Left ventricle myocardium superior (tissue), 1 donor: ENCODE data around the gene ZC4H2. TPM values are rescaled to one million over a fixed set of nuclear protein-coding genes. Genes with fewer than 3 reads are reported as not detected.

Experiments
- total RNA-seq: library from RNA; stranded (reverse); fragmentation: NEBNext Ultra II Directional; extraction: Animal tissue kit (Norgen Biotek cat#: 25700); gene quantifications from one replicate; pipeline ENCODE4 v1.2.1, GENCODE V29; 2021
- donor health status: DM: no; HTN: yes; CAD: no; lungs with severe emphysema.

The ZC4H2 gene
- total RNA-seq, 1 donor from 2014 or later: 3.1 TPM

Other genes with a start within 250 kb of the ZC4H2 start
- gene ZC3H12B, start 58.4 kb upstream of the ZC4H2 start, total RNA-seq: 0.27 TPM